Stomach (tissue), 19 donors: ENCODE data around the gene HTR5A. TPM values are rescaled to one million over a fixed set of nuclear protein-coding genes. Genes with fewer than 3 reads are reported as not detected.

Source experiments
- DNase-seq, 2 donors: peaks; one replicate each; pipeline versions ENCODE4 v3.0.0 to v3.0.0-alpha.2; 2013 to 2019
- H3K27ac ChIP-seq, 5 donors: fragments of 200-600 bp in 4 of 5; sonication (generic) in 4 of 5; one replicate each; pipeline ENCODE4 v1.5.1; 2013 to 2019; ENCODE audit warnings: mild to moderate bottlenecking in 1 of 5, moderate library complexity in 1 of 5
- H3K27me3 ChIP-seq, 3 donors: fragments of 200-600 bp; sonication (generic); one replicate each; pipeline ENCODE4 v1.5.1; 2017 to 2019; ENCODE audit warnings: mixed run types in 1 of 3
- H3K36me3 ChIP-seq, 4 donors: fragments of 200-600 bp; sonication (generic); 1 replicate in 3 of 4; 2 replicates in 1 of 4; pipeline ENCODE4 v1.5.1; 2016 to 2019
- H3K4me1 ChIP-seq, 4 donors: fragments of 200-600 bp; sonication (generic); one replicate each; pipeline ENCODE4 v1.5.1; 2016 to 2019
- H3K4me3 ChIP-seq, 4 donors: fragments of 200-600 bp; sonication (generic) in 3 of 4; one replicate each; pipeline ENCODE4 v1.5.1; 2016 to 2019; ENCODE audit warnings: mild to moderate bottlenecking in 1 of 4
- H3K9me3 ChIP-seq, 4 donors: fragments of 200-600 bp; sonication (generic); one replicate each; pipeline ENCODE4 v1.5.1; 2016 to 2019
- EP300 ChIP-seq: sonication (generic); formaldehyde crosslinking; IDR thresholded peaks from one replicate; pipeline ENCODE4 v1.6.1; 2017; ENCODE audit warnings: antibody characterized with exemption
- POLR2A ChIP-seq, 4 donors: fragments of 450-650 bp; IDR thresholded peaks; one replicate each; pipeline ENCODE4 v1.6.1; 2016; ENCODE audit warnings: antibody characterized with exemption in 4 of 4, control low read depth in 2 of 4, mild to moderate bottlenecking in 1 of 4, moderate library complexity in 1 of 4
- POLR2AphosphoS5 ChIP-seq, 3 donors: sonication (generic); formaldehyde crosslinking; IDR thresholded peaks; one replicate each; pipeline ENCODE4 v1.6.1; 2016; ENCODE audit warnings: antibody characterized with exemption in 3 of 3
- WGBS, 5 donors: extraction: QIAGEN DNeasy Blood & Tissue Kit in 3 of 5; methylation state at CpG; one replicate each; pipeline versions ENCODE4 v1.1.5 to v1.1.7; 2013 to 2018; 5-methylcytosine and 5-hydroxymethylcytosine counted together
- intact Hi-C: fragments of 100-400 bp; cut with DNase I; formaldehyde crosslinking; loops from one replicate; pipeline ENCODE4 v1.15.1; 2023; ENCODE audit warnings: low total_unique reads
- long read RNA-seq, 10 donors: transcript quantifications; one replicate each; lab custom pipeline, GENCODE V29; 2026
- polyA plus RNA-seq, 3 donors: library from polyadenylated mRNA; stranded (reverse); fragments of 200-250 nt; gene quantifications; one replicate each; pipeline ENCODE4 v1.2.3, GENCODE V29; 2013
- total RNA-seq, 5 donors: library from RNA; depleted of rRNA; stranded (reverse); fragments of >200 nt; gene quantifications; one replicate each; pipeline versions ENCODE4 v1.1.0 to v1.2.3, GENCODE V29; 2014 to 2016
- TF ChIP-seq, protein P1 (sequence below), 7 experiments: fragments of 450-650 bp in 4 of 7; fragments of 200-600 bp in 3 of 7; sonication (generic) in 3 of 7; IDR thresholded peaks; one replicate each; pipeline ENCODE4 v1.5.1; 2016 to 2019; ENCODE audit warnings: antibody characterized with exemption in 7 of 7, control low read depth in 2 of 7, mild to moderate bottlenecking in 1 of 7
- donor health status: healthy with polysubstance abuse.
- donor health status: Bipolar disorder and iron deficiency.
- donor health status: healthy.

Gene HTR5A
- not detected for total RNA-seq
- polyA plus RNA-seq: not detected
- long read RNA-seq, donor 1: 0 reads
- long read RNA-seq, donor 2: 0 reads
- long read RNA-seq, donor 3: 0 reads
- long read RNA-seq, donor 4: 0 reads
- long read RNA-seq, donor 5: 0 reads
- long read RNA-seq, donor 6: 0 reads
- long read RNA-seq, donor 7: 0 reads
- long read RNA-seq, donor 8: 0 reads
- long read RNA-seq, donor 9: 0 reads
- long read RNA-seq, donor 10: 0 reads

DNA sequence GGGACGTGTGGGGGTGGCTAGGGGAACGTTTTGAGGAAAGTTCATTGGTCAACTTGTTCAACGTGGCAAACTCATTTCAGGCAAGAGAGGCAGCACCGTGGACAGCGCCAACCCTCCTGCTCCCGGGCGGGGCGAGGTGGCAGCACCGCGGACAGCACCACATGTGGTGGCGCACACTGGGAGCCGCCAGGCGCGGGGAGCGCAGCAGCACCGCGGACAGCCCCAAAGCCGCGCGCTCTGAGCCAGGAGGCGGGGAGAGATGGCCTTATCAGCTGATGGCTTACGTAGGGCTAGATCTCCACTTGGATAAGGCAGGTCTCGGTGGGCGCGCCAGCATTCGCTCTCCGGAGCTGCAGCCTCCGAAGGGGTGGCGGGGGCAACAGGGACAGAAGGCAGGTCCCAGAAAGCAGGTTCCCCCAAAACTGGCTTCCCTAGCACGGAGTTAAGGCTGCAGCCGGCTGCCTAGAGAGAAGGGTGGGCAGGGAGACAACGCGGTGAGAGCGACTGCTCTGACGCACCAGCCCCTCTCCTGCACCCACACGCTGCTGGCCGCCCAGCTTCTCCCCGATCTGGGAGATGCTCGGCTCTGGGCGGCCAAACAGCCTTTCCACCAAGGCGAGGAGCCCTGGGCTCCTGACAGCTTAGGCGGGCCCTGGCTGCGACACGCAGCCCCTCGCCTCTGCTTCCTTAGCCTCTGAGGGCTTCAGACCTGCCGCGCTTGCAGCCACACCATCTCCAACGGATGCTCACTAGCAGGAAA lies at the start of gene HTR5A:
Gene HTR5A (plus strand): TSS at position 333 of the 760 bp plus-strand sequence. CDS start 576 bp downstream, outside the sequence.
- Histone ChIP-seq H3K4me3 (no peak within 1 kb of the TSS), H3K36me3 (no peaks in the 10 kb centered on the region), H3K9me3 (no peaks in the 10 kb centered on the region), H3K27me3 (peaks cover 0 to 46% (median 23%) of the 10 kb centered on the region in 3 donors), H3K27ac (no peak within 1 kb of the TSS), H3K4me1 (peaks cover 0 to 9% (median 0%) of the 10 kb centered on the region in 4 donors)
- TF ChIP-seq, protein P1, sequence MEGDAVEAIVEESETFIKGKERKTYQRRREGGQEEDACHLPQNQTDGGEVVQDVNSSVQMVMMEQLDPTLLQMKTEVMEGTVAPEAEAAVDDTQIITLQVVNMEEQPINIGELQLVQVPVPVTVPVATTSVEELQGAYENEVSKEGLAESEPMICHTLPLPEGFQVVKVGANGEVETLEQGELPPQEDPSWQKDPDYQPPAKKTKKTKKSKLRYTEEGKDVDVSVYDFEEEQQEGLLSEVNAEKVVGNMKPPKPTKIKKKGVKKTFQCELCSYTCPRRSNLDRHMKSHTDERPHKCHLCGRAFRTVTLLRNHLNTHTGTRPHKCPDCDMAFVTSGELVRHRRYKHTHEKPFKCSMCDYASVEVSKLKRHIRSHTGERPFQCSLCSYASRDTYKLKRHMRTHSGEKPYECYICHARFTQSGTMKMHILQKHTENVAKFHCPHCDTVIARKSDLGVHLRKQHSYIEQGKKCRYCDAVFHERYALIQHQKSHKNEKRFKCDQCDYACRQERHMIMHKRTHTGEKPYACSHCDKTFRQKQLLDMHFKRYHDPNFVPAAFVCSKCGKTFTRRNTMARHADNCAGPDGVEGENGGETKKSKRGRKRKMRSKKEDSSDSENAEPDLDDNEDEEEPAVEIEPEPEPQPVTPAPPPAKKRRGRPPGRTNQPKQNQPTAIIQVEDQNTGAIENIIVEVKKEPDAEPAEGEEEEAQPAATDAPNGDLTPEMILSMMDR (IDR thresholded peaks at IDR 0.05): no peak
- TF ChIP-seq EP300 (no peak), POLR2A (IDR thresholded peaks at IDR 0.05) (no peak), POLR2AphosphoS5 (IDR thresholded peaks at IDR 0.05) (no peak)
- DNase-seq: peak; percentile 80 to 96
- intact Hi-C loops: no loop called here
- 2 to 7% (median 3%) methylated on average over 32 to 48 of the region's 48 CpGs for WGBS, 5 donors

- 66 to 78% (median 70%) methylated on average over 5 of the region's 5 CpGs for WGBS, 5 donors
- TF ChIP-seq EP300: no peak
- TF ChIP-seq POLR2A (IDR thresholded peaks at IDR 0.05): no peak
- TF ChIP-seq, protein P1 (IDR thresholded peaks at IDR 0.05): no peak
Observed at GRCh38 chr7:155020996-155021395, 49.1 kb upstream of the HTR5A start.

GRCh38 chr7:155021699-155022145 lies 48.4 kb upstream of the HTR5A start:
- H3K27ac ChIP-seq: no peak overlapping the region
- no peak overlapping the region for H3K4me3 ChIP-seq
- 75 to 78% (median 77%) methylated on average over 6 to 7 of the region's 7 CpGs for WGBS, 5 donors
- H3K4me1 ChIP-seq: no peaks in the 10 kb centered on the region
- H3K9me3 ChIP-seq: no peaks in the 10 kb centered on the region
- intact Hi-C loops: no loop called here
- peaks cover 0 to 8% (median 0%) of the 10 kb centered on the region in 3 donors for H3K27me3 ChIP-seq
- no peaks in the 10 kb centered on the region for H3K36me3 ChIP-seq
- TF ChIP-seq, protein P1 (IDR thresholded peaks at IDR 0.05): no peak
- no peak for DNase-seq

More at GRCh38 chr7:155020996-155021395, 49.1 kb upstream of the HTR5A start:
- intact Hi-C loops: no loop called here
- H3K27me3 ChIP-seq: peaks cover 0 to 8% (median 0%) of the 10 kb centered on the region in 3 donors
- no peaks in the 10 kb centered on the region for H3K9me3 ChIP-seq
- H3K4me3 ChIP-seq: no peak overlapping the region
- no peaks in the 10 kb centered on the region for H3K36me3 ChIP-seq
- H3K4me1 ChIP-seq: no peaks in the 10 kb centered on the region
- DNase-seq: no peak
- H3K27ac ChIP-seq: no peak overlapping the region

DNA sequence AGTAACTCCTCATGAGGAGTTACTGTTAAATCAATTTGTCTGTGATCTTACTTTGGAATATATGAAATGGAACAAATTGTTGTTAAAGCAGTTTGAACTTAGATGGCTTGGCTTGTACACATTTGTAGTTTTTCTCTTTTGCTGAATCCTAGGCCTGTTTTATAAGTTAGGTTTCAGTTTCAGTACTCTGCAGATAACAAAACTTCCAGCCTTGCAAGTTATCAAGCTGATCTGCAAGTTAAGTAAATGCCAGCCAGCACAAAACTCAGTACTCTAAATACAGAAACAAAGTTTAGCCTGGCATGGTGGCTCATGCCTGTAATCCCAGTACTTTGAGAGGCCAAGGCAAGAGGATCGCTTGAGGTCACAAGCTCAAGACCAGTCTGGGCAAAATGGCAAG lies 42.2 kb upstream of the HTR5A start:
- no peaks in the 10 kb centered on the region for H3K36me3 ChIP-seq
- H3K27me3 ChIP-seq: no peaks in the 10 kb centered on the region
- no peaks in the 10 kb centered on the region for H3K4me1 ChIP-seq
- intact Hi-C loops: no loop called here
- 47 to 78% (median 69%) methylated on average over 1 of the region's 1 CpG for WGBS, 5 donors
- no peak overlapping the region for H3K4me3 ChIP-seq
- TF ChIP-seq, protein P1 (IDR thresholded peaks at IDR 0.05): no peak
- TF ChIP-seq POLR2AphosphoS5 (IDR thresholded peaks at IDR 0.05) (no peak), EP300 (no peak), POLR2A (IDR thresholded peaks at IDR 0.05) (no peak)
- no peak overlapping the region for H3K27ac ChIP-seq
- H3K9me3 ChIP-seq: no peaks in the 10 kb centered on the region
- DNase-seq: peak in 1 of 2 donors; percentile 8
